KOPT-K1 (cell line): Measurements from ENCODE around the gene KRT76.
"Not testable (repeated sequence)": the region's sequence is repeated elsewhere in the genome, so short reads cannot be mapped to it uniquely, and the experiment has no call there.

ENCODE experiments used
- H3K27ac ChIP-seq: fragments of 200-600 bp; sonication (generic); 2 replicates; pipeline ENCODE4 v1.5.1; 2016; ENCODE audit warnings: antibody characterized with exemption, mild to moderate bottlenecking, low read depth, low read length; ENCODE audit not compliant: poor library complexity, severe bottlenecking
- H3K36me3 ChIP-seq: fragments of 200-600 bp; sonication (generic); 2 replicates; pipeline ENCODE4 v1.5.1; 2017; ENCODE audit warnings: antibody characterized with exemption, mild to moderate bottlenecking, low read length, moderate library complexity; ENCODE audit not compliant: insufficient read depth
- H3K9me3 ChIP-seq: fragments of 200-600 bp; sonication (generic); 2 replicates; pipeline ENCODE4 v1.5.1; 2017; ENCODE audit warnings: antibody characterized with exemption, low read length, mild to moderate bottlenecking; ENCODE audit not compliant: insufficient read depth, poor library complexity, severe bottlenecking

The KRT76 gene

GRCh38 chr12:52751795-52752194 is 25.4 kb downstream of the KRT76 start:
- Histone ChIP-seq H3K27ac (no peak overlapping the region), H3K36me3 (no peaks in the 10 kb centered on the region), H3K9me3 (no peaks in the 10 kb centered on the region)

DNA sequence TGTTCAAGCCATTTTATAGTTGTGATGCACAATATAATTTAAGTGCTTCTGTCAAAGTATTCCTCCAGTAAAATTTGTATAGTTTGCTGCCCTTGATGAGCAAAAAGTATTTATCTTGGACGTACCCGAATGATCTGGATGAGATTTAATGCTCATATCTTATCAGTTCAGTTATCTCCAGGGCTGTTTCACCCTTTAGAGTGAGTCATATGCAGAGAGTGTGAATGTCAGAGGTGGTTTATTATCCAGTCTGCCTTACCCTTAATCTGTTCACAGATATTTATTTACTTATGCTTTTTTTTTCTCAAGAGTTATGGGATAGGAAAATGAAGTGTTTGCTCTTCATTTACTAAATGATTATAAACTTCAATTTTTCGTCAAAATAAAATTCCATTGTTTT is 26.6 kb downstream of the KRT76 start:
- not testable (repeated sequence) for H3K27ac ChIP-seq, H3K9me3 ChIP-seq, H3K36me3 ChIP-seq

DNA sequence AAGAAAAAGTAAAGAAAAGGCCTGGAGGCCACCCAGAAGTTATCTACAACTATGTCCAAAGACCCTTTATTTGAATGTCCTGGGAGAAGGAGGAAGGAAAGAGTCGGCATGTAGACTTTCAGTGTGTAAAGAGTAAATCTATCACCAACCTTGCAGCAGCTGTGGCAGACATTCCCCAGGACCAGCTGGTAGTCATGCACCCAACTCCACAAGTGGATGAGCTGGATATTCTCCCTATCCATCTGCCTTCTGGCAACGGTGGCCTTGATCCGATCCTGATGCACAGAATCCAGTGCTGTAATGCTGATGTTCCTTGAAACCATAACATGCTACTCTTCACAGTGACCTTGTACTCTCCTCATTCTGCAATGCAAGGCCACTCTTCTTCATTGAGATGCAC is 27.3 kb downstream of the KRT76 start:
- Histone ChIP-seq H3K27ac (no peak overlapping the region), H3K36me3 (no peaks in the 10 kb centered on the region), H3K9me3 (no peaks in the 10 kb centered on the region)

- H3K9me3 ChIP-seq = no peaks in the 10 kb centered on the region
- no peaks in the 10 kb centered on the region for H3K36me3 ChIP-seq
- H3K27ac ChIP-seq = no peak overlapping the region
Observed at GRCh38 chr12:52748578-52748977, 28.6 kb downstream of the KRT76 start.

- no peaks in the 10 kb centered on the region for H3K9me3 ChIP-seq
Observed at GRCh38 chr12:52745554-52745953, 31.6 kb downstream of the KRT76 start.

DNA sequence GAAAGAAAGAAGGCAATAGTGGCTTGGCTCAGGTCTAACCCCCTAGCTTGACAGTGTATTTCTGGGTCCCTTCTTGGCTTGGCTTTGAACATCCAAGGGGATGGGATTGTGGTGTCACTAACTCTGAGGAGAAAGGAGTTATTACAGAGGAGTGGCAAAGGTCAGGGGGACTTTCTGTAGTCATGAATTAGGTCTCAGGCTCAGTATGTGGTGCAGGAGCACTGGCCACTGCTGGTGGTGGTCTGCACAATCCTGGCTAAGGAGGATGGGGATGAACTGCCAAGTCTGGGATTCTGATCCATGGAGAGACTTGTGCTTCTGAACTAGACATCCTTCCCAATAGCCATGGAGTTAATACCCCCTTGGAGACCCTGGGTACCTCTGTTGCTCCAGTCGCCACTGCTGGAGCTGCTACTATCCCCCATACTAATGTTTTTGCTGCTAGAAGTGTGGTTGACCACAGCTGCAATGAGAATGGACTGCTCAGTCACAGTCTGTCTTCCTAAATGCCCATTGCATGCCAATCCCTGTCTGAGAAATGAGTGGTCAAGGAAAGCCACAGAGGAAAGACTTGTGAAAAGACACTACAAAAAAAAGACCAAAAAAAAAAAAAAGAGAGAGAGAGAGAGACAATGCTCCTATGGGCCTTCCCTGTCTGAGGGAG is 32.5 kb downstream of the KRT76 start:
- Histone ChIP-seq H3K36me3 (no peaks in the 10 kb centered on the region), H3K27ac (no peak overlapping the region), H3K9me3 (no peaks in the 10 kb centered on the region)

More at GRCh38 chr12:52745554-52745953, 31.6 kb downstream of the KRT76 start:
- Histone ChIP-seq H3K36me3 (no peaks in the 10 kb centered on the region), H3K27ac (no peak overlapping the region)

DNA sequence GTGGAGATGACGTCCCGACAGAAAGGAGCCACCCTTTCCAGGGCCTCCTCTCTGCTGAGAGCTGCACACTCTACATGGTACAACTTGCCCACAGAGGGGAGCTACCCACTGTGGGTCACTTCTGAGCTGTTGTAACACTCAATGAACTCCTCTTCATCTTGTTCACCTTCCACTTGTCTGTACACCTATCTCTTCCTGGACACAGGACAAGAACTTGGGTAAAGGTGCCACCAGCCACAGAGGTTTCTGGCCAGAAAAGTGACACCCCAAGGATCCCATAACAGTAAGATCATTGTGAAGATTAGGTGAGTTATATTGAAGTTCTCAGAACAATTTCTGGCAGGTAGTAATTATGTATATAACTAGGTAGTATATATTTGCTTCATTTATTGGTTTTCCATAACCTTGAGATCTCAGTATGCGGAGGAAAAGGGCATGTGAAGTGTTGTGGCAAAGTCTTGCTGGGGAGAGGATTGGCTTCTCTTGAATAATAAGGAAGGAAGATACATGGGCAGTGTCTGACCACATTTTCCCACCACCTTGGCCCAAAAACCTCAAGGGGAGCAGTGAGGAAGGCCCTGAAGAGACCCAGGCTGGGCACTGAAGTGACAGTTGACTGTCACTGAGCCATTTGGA is 34.2 kb downstream of the KRT76 start:
- no peaks in the 10 kb centered on the region for H3K9me3 ChIP-seq
- no peaks in the 10 kb centered on the region for H3K36me3 ChIP-seq
- H3K27ac ChIP-seq = no peak overlapping the region

DNA sequence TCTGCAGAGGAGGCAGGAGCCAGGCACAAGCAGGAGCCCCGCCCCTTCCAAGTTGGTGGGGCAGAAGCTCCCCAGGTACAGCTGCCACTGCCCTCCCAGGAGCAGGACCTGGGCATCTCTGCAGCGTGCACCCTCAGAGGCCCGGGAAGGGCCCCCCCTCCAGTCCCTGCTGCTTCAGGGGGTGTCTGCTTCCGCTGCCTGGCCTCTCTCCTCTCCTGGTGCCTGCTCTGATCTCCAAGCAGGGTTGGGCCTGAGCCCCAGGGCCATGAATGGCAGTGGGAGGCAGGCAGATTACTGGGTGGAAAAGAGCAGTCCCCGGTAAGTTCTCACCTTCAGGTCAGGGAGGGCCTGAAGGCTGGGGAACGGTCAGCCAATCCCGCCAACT is 35.0 kb downstream of the KRT76 start:
- no peak overlapping the region for H3K27ac ChIP-seq
- no peaks in the 10 kb centered on the region for H3K36me3 ChIP-seq
- no peaks in the 10 kb centered on the region for H3K9me3 ChIP-seq

- Histone ChIP-seq H3K9me3 (no peaks in the 10 kb centered on the region), H3K36me3 (no peaks in the 10 kb centered on the region), H3K27ac (no peak overlapping the region)
Observed at GRCh38 chr12:52741375-52742195, 35.6 kb downstream of the KRT76 start.

- Histone ChIP-seq H3K27ac (no peak overlapping the region), H3K9me3 (no peaks in the 10 kb centered on the region), H3K36me3 (no peaks in the 10 kb centered on the region)
Observed at GRCh38 chr12:52740584-52740983, 36.6 kb downstream of the KRT76 start.

GRCh38 chr12:52739963-52740362 is 37.2 kb downstream of the KRT76 start:
- Histone ChIP-seq H3K36me3 (no peaks in the 10 kb centered on the region), H3K27ac (no peak overlapping the region), H3K9me3 (no peaks in the 10 kb centered on the region)

DNA sequence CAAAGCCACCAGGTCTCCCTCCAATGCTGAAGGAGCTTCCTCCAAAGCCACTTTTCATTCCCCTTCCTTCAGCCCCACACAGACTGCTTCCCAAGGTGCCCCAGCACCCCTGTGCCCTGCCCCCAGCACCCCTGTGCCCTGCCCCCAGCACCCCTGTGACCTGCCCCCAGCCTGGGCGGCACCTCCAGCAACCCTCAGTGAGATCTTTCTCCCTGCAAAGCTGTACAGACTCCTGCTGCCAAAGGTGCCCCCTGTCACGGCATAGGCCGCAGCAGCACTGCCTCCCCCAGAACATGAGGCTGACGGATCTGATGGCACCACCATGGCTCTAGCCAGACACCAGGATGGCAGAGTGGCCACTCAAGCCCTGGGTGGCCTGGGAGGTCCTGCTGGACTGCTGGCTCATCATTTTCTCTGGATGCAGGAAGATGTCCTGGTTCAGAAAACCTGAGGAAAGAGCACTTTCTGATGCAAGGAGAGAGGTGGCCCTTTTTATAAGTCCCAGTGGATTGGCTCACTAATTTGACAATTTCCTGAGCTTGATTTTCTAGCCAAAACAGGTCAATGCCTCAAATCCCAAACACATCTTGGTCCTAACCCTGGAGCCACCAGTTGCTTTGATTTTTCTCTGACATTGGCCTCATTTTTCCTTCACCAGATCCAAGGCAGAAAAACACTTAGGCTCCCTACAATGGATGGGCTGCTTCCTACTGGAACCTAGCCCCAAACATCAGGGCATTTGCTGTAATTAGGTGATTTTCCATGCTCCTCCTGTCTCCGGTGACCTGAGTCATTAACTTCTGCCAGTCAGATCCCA is 41.1 kb downstream of the KRT76 start:
- H3K27ac ChIP-seq = no peak overlapping the region
- H3K9me3 ChIP-seq = no peaks in the 10 kb centered on the region
- no peaks in the 10 kb centered on the region for H3K36me3 ChIP-seq

DNA sequence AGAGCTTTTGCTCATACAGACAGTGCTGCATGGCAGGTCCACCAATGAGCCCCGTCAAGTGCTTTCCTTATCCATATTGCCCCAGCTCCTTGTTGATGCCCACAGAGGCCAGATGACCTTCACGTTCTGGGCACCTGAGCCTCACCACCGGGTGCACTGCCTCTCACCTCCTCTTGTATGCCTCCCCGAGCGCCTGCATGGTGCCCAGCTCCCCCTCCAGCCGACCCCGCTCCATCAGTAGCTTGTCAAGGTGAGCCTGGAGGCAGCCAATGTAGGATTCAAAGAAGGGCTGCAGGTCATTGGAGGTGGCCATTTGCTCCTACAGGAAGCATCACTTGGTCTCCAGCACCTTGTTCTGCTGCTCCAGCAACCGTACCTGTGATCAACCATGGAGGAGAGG is 42.0 kb downstream of the KRT76 start:
- no peak overlapping the region for H3K27ac ChIP-seq
- no peaks in the 10 kb centered on the region for H3K9me3 ChIP-seq
- H3K36me3 ChIP-seq = no peaks in the 10 kb centered on the region

- Histone ChIP-seq H3K9me3 (no peaks in the 10 kb centered on the region), H3K36me3 (no peaks in the 10 kb centered on the region), H3K27ac (no peak overlapping the region)
Observed at GRCh38 chr12:52730793-52731192, 46.4 kb downstream of the KRT76 start.

- no peaks in the 10 kb centered on the region for H3K36me3 ChIP-seq
- no peak overlapping the region for H3K27ac ChIP-seq
- no peaks in the 10 kb centered on the region for H3K9me3 ChIP-seq
Observed at GRCh38 chr12:52730383-52730782, 46.8 kb downstream of the KRT76 start.
